Thoracic aorta (tissue), 2 donors: Measurements from ENCODE around the gene NOL8. TPM values are rescaled to one million over a fixed set of nuclear protein-coding genes. Genes with fewer than 3 reads are reported as not detected.

Experiments
- ATAC-seq: fragments of 150-250 bp; one replicate; pipeline ENCODE4 v1.8.0; 2017; ENCODE audit warnings: low read depth; ENCODE audit not compliant: insufficient number of reproducible peaks, low FRiP score
- DNase-seq: peaks from one replicate; pipeline ENCODE4 v3.0.0-alpha.2; 2020; ENCODE audit warnings: low spot score
- H3K27ac ChIP-seq, 2 donors: fragments of 200-600 bp; sonication (generic); 1 replicate in 1 of 2; 2 replicates in 1 of 2; pipeline ENCODE4 v1.5.1; 2016; ENCODE audit warnings: mild to moderate bottlenecking in 2 of 2, moderate library complexity in 2 of 2
- H3K27me3 ChIP-seq: fragments of 200-600 bp; sonication (generic); replicated peaks from 2 replicates; pipeline ENCODE4 v1.6.0; 2016; ENCODE audit warnings: mild to moderate bottlenecking; ENCODE audit not compliant: insufficient read depth
- H3K36me3 ChIP-seq: fragments of 200-600 bp; sonication (generic); one replicate; pipeline ENCODE4 v1.5.1; 2016
- H3K4me1 ChIP-seq, 2 donors: fragments of 200-600 bp; sonication (generic); 1 replicate in 1 of 2; 2 replicates in 1 of 2; pipeline versions ENCODE4 v1.5.1 to v1.6.0; 2016; ENCODE audit warnings: low read depth in 2 of 2, mild to moderate bottlenecking in 1 of 2; ENCODE audit not compliant: control insufficient read depth in 1 of 2
- H3K4me3 ChIP-seq: fragments of 200-600 bp; sonication (generic); 2 replicates; pipeline ENCODE4 v1.5.1; 2016; ENCODE audit warnings: mild to moderate bottlenecking
- H3K9me3 ChIP-seq: fragments of 200-600 bp; sonication (generic); 2 replicates; pipeline ENCODE4 v1.5.1; 2016
- total RNA-seq, 2 donors: library from RNA; depleted of rRNA; stranded (reverse); fragments of >200 nt; gene quantifications; one replicate each; pipeline versions ENCODE4 v1.1.0 to v1.2.3, GENCODE V29; 2016
- TF ChIP-seq, protein P1 (sequence below): fragments of 200-600 bp; sonication (generic); IDR thresholded peaks from one replicate; pipeline ENCODE4 v1.5.1; 2019; ENCODE audit warnings: antibody characterized with exemption

Gene NOL8
- total RNA-seq, 2 donors from 2014 or later, result 33.6 to 49.1 TPM

DNA sequence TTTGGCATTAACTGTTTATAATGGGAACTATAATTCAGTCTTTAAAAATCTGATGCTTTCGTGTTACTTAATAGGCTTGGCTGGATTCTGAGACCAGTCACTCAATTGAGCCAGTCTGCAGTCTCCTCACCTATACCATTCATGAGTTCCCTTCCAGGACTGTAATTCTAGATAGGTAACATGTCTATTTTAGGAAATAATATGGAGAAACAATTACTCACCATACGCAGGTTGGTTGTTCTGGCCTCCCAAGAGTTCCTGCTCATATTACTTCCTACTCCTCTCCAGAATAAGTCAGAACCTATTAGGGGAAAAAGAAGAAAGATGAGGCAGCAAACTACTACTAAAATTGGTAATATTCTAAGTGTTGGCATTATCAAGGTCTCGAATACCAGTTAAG is 27.1 kb downstream of the NOL8 start:
- H3K4me3 ChIP-seq, result no peak overlapping the region
- no peaks in the 10 kb centered on the region for H3K9me3 ChIP-seq
- peaks cover under 1 to 14% of the 10 kb centered on the region in 2 donors for H3K4me1 ChIP-seq
- H3K36me3 ChIP-seq, result peaks cover 29% of the 10 kb centered on the region
- no peak overlapping the region for H3K27ac ChIP-seq
- DNase-seq (no peak), ATAC-seq (no peak)
- H3K27me3 ChIP-seq, result no peaks in the 10 kb centered on the region
- TF ChIP-seq, protein P1, sequence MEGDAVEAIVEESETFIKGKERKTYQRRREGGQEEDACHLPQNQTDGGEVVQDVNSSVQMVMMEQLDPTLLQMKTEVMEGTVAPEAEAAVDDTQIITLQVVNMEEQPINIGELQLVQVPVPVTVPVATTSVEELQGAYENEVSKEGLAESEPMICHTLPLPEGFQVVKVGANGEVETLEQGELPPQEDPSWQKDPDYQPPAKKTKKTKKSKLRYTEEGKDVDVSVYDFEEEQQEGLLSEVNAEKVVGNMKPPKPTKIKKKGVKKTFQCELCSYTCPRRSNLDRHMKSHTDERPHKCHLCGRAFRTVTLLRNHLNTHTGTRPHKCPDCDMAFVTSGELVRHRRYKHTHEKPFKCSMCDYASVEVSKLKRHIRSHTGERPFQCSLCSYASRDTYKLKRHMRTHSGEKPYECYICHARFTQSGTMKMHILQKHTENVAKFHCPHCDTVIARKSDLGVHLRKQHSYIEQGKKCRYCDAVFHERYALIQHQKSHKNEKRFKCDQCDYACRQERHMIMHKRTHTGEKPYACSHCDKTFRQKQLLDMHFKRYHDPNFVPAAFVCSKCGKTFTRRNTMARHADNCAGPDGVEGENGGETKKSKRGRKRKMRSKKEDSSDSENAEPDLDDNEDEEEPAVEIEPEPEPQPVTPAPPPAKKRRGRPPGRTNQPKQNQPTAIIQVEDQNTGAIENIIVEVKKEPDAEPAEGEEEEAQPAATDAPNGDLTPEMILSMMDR, result no peak

DNA sequence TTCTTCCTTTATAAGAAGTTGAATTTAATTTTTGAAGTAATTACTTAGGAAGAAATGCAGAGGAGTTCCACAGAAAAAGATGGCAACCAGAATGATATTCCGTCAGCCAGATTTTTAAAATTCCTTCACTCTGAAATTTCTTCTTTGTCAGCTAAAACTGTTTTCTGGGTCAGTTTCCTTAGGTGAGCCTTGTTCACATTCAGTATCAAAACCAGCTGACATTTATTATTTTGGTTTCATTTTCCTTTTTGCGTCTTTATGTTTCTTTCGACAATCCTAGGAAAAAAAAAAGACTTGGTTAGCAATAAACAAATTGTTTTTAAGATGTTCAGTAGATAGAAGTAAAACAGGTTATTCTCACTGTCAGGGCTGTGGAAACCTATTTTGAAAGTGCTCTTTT is 27.5 kb downstream of the NOL8 start:
- Histone ChIP-seq H3K9me3 (no peaks in the 10 kb centered on the region), H3K36me3 (peaks cover 24% of the 10 kb centered on the region), H3K4me3 (no peak overlapping the region), H3K4me1 (peaks cover 4 to 18% of the 10 kb centered on the region in 2 donors), H3K27ac (no peak overlapping the region), H3K27me3 (no peaks in the 10 kb centered on the region)
- ATAC-seq, result no peak
- no peak for DNase-seq
- TF ChIP-seq, protein P1, result no peak

DNA sequence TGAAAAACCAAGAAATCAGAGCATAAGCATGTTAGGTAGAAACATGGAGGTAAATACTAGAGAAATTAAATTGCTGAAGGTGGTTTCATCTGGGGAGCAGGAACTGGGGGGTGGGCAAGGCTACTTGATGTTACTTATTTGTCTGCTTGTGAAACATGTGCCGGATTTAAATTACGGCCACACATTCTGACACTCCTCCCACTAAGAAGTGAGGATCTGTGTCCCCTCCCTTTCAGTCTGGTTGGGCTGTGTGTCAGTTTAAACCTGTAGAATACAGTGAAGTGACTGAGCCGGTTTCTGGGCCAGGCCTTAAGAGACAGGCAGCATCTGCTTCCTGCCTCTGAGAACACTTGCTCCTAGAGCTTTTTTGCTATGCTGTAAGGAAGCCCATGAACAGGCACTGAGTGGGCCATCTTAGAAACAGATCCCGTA is 29.3 kb downstream of the NOL8 start:
- Histone ChIP-seq H3K36me3 (peaks cover 14% of the 10 kb centered on the region), H3K4me1 (peaks cover 8 to 31% of the 10 kb centered on the region in 2 donors), H3K4me3 (no peak overlapping the region), H3K27me3 (no peaks in the 10 kb centered on the region), H3K9me3 (no peaks in the 10 kb centered on the region), H3K27ac (no peak overlapping the region)
- TF ChIP-seq, protein P1, result no peak
- ATAC-seq (no peak), DNase-seq (no peak)

DNA sequence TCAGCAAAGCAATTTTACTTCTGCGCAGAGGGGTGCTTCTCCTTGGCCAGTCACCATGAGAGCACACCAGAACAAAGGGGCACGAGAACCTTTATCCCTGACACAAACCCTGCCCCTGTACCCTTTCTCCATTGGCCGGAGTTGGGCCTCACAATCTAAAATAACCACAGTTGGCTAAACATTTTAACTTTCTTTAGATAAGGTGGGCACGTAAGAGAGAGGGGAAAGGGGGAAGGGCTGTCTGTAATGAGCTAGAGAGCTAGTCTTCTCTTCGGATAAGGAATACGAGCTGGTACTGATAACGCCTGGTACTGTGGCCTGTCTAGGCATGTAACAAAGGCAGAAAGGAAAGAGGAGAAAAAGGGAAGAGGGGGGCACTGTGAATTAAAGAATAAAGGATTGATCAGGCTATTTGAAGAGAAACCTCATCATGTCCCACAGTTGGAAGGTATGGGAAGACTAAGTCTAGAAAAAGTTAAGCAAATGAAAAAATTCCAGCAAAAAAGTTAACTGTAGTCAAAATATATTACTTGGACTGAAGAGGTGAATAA is 29.8 kb downstream of the NOL8 start:
- DNase-seq (no peak), ATAC-seq (no peak)
- Histone ChIP-seq H3K4me3 (no peak overlapping the region), H3K9me3 (no peaks in the 10 kb centered on the region), H3K36me3 (peaks cover 11% of the 10 kb centered on the region), H3K4me1 (peaks cover 8 to 31% of the 10 kb centered on the region in 2 donors), H3K27ac (no peak overlapping the region), H3K27me3 (no peaks in the 10 kb centered on the region)
- TF ChIP-seq, protein P1, result no peak

DNA sequence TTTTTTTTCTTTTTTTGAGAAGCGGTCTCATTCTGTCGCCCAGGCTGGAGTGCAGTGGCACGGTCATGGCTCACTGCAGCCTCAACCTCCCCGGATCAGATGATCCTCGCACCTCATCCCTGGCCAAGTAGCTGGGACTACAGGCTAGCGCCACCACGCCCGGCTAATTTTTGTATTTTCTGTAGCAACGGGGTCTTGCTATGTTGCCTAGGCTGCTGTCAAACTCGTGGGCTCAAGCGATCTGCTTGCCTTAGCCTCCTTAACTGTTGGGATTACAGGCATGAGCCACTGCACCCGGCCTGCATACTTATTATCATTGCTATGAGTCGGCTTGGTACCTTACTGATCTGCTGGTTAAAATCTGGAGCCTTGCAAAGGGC is 30.9 kb downstream of the NOL8 start:
- Histone ChIP-seq H3K9me3 (no peaks in the 10 kb centered on the region), H3K36me3 (peaks cover 8% of the 10 kb centered on the region), H3K27me3 (no peaks in the 10 kb centered on the region), H3K27ac (peak overlapping the region; percentile 74), H3K4me3 (peak overlapping the region; percentile 96), H3K4me1 (peaks cover 8 to 31% of the 10 kb centered on the region in 2 donors)
- DNase-seq (no peak), ATAC-seq (no peak)
- TF ChIP-seq, protein P1, result no peak
